Measurements from ENCODE around the gene TSPAN32. TPM values are rescaled to one million over a fixed set of nuclear protein-coding genes. Genes with fewer than 3 reads are reported as not detected.

TSPAN32 gene
- total and polyA plus RNA-seq, 2 donors (not counting 3 experiments of a cell fraction or from before 2014, with no cell fraction given) = not detected

- H3K9me1 ChIP-seq (replicated peaks; ENCODE audit: control insufficient read depth, extremely low read depth, insufficient read depth, low read length) = no peaks in the 10 kb centered on the region
- H4K20me1 ChIP-seq (replicated peaks; ENCODE audit: control insufficient read depth, extremely low read depth, insufficient read depth, low read length) = no peaks in the 10 kb centered on the region
- ChIA-PET POLR2A (no interaction called here), CTCF (interaction anchor here (1.7 kb wide), 1 partner anchor 15 kb away, joined by 5 read pairs; no protein-coding TSS in a partner anchor)
- H3K79me2 ChIP-seq (ENCODE audit: control insufficient read depth, insufficient read depth, low read length) = no peaks in the 10 kb centered on the region
- FAIRE-seq (no peak), DNase-seq (ENCODE audit: low read depth, low spot score) (no peak)
- BruUV-seq (replicated peaks) = no TSS peak
- H3K4me2 ChIP-seq (ENCODE audit: insufficient read depth, low read length) = no peak overlapping the region
- H3K9me3 ChIP-seq (replicated peaks; ENCODE audit: control insufficient read depth, insufficient read depth, low read length) = no peaks in the 10 kb centered on the region
- no peak overlapping the region for H3K9ac ChIP-seq (replicated peaks; ENCODE audit: extremely low read depth, insufficient read depth, low read length)
- H3K4me3 ChIP-seq (replicated peaks in 1 of 3; ENCODE audit: insufficient read depth in 1 of 3, low read depth in 1 of 3, low read length in 3 of 3) = no peak overlapping the region
- no peak overlapping the region for H3K27ac ChIP-seq (ENCODE audit: insufficient read depth, low read depth, low read length)
- no peak overlapping the region for H2AFZ ChIP-seq (ENCODE audit: low read depth, low read length)
- H3K27me3 ChIP-seq (ENCODE audit: control insufficient read depth in 2 of 2, insufficient read depth in 2 of 2, low read length in 2 of 2) = peaks cover 0 to 4% of the 10 kb centered on the region in 2 experiments
- intact Hi-C loops (cut with micrococcal nuclease) (no loop called here), dilution Hi-C loops (cut with MboI; ENCODE audit: extremely low pct_ligation_motif_present, low sequenced_read_pairs) (no loop called here)
- TF ChIP-seq FOS (IDR thresholded peaks at IDR 0.05; ENCODE audit: borderline replicate concordance, insufficient read depth, low read length) (no peak), JUN (IDR thresholded peaks at IDR 0.05; ENCODE audit: borderline replicate concordance, insufficient read depth, insufficient read length, low read depth) (no peak), POLR2AphosphoS5 (IDR thresholded peaks at IDR 0.05; ENCODE audit: insufficient read depth, low read depth, low read length) (no peak), POLR2A (IDR thresholded peaks at IDR 0.05; ENCODE audit: low read depth, low read length) (no peak), GATA2 (IDR thresholded peaks at IDR 0.05; ENCODE audit: insufficient read depth, insufficient read length, low read depth, low read length) (no peak), MYC (IDR thresholded peaks at IDR 0.05; ENCODE audit: low read depth, low read length) (no peak), EZH2 (IDR thresholded peaks at IDR 0.05; ENCODE audit: borderline replicate concordance, low read depth, low read length, severe bottlenecking) (no peak), MAX (IDR thresholded peaks at IDR 0.05; ENCODE audit: insufficient read depth, insufficient read length) (no peak)
- TF ChIP-seq, protein P1, sequence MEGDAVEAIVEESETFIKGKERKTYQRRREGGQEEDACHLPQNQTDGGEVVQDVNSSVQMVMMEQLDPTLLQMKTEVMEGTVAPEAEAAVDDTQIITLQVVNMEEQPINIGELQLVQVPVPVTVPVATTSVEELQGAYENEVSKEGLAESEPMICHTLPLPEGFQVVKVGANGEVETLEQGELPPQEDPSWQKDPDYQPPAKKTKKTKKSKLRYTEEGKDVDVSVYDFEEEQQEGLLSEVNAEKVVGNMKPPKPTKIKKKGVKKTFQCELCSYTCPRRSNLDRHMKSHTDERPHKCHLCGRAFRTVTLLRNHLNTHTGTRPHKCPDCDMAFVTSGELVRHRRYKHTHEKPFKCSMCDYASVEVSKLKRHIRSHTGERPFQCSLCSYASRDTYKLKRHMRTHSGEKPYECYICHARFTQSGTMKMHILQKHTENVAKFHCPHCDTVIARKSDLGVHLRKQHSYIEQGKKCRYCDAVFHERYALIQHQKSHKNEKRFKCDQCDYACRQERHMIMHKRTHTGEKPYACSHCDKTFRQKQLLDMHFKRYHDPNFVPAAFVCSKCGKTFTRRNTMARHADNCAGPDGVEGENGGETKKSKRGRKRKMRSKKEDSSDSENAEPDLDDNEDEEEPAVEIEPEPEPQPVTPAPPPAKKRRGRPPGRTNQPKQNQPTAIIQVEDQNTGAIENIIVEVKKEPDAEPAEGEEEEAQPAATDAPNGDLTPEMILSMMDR (IDR thresholded peaks at IDR 0.05; ENCODE audit: extremely low read depth in 1 of 2, insufficient read depth in 1 of 2, low read depth in 1 of 2, low read length in 2 of 2) = no peak
- no peaks in the 10 kb centered on the region for H3K4me1 ChIP-seq (ENCODE audit: control insufficient read depth, extremely low read depth, insufficient read depth, low read length)
- no peaks in the 10 kb centered on the region for H3K36me3 ChIP-seq (ENCODE audit: control insufficient read depth in 2 of 2, extremely low read depth in 1 of 2, insufficient read depth in 2 of 2, low read length in 2 of 2)
These were observed 12.0 kb upstream of the TSPAN32 start for GRCh38 chr11:2289859-2290258.

All from endothelial cell of umbilical vein (primary cell).